Measurements from ENCODE around the gene NTRK3. TPM values are rescaled to one million over a fixed set of nuclear protein-coding genes. Genes with fewer than 3 reads are reported as not detected.

The NTRK3 gene
- total RNA-seq, 4 donors from 2014 or later = 0.09 to 2.7 (median 0.62) TPM

DNA sequence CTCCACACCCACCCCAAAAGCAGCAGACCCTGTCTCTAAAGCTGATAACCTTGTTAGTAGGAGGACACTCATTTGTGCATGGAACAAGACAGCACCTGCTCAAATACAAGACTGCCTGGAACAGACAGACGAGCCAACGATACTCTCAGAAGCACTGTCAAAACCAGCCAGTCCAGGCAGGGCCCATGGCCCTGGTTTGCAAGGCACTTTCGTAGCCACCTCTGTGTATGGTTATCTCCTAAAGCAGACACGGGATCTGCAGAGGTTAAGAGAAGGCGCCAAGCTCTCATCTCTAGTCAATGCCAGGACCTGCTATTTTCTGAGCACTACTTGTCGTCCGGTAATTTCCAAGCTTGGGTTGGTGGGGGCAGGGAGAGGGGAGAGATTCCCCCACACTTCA, 10.5 kb downstream of the NTRK3 start:
- WGBS, 2 donors = 41 to 68% methylated on average over 4 to 6 of the region's 7 CpGs
- H3K27ac ChIP-seq = no peak overlapping the region
- H3K27me3 ChIP-seq = peaks cover 0 to 35% (median 0%) of the 10 kb centered on the region in 4 donors
- no peak for DNase-seq
- H3K4me1 ChIP-seq = peaks cover 4 to 14% (median 5%) of the 10 kb centered on the region in 3 donors
- intact Hi-C loops (cut with DNase I) = no loop called here
- no peak overlapping the region for H3K4me3 ChIP-seq
- no peaks in the 10 kb centered on the region for H3K36me3 ChIP-seq
- no peak for TF ChIP-seq POLR2A (IDR thresholded peaks at IDR 0.05)
- TF ChIP-seq, protein P1, sequence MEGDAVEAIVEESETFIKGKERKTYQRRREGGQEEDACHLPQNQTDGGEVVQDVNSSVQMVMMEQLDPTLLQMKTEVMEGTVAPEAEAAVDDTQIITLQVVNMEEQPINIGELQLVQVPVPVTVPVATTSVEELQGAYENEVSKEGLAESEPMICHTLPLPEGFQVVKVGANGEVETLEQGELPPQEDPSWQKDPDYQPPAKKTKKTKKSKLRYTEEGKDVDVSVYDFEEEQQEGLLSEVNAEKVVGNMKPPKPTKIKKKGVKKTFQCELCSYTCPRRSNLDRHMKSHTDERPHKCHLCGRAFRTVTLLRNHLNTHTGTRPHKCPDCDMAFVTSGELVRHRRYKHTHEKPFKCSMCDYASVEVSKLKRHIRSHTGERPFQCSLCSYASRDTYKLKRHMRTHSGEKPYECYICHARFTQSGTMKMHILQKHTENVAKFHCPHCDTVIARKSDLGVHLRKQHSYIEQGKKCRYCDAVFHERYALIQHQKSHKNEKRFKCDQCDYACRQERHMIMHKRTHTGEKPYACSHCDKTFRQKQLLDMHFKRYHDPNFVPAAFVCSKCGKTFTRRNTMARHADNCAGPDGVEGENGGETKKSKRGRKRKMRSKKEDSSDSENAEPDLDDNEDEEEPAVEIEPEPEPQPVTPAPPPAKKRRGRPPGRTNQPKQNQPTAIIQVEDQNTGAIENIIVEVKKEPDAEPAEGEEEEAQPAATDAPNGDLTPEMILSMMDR (IDR thresholded peaks at IDR 0.05) = no peak
- H3K9me3 ChIP-seq = no peaks in the 10 kb centered on the region

DNA sequence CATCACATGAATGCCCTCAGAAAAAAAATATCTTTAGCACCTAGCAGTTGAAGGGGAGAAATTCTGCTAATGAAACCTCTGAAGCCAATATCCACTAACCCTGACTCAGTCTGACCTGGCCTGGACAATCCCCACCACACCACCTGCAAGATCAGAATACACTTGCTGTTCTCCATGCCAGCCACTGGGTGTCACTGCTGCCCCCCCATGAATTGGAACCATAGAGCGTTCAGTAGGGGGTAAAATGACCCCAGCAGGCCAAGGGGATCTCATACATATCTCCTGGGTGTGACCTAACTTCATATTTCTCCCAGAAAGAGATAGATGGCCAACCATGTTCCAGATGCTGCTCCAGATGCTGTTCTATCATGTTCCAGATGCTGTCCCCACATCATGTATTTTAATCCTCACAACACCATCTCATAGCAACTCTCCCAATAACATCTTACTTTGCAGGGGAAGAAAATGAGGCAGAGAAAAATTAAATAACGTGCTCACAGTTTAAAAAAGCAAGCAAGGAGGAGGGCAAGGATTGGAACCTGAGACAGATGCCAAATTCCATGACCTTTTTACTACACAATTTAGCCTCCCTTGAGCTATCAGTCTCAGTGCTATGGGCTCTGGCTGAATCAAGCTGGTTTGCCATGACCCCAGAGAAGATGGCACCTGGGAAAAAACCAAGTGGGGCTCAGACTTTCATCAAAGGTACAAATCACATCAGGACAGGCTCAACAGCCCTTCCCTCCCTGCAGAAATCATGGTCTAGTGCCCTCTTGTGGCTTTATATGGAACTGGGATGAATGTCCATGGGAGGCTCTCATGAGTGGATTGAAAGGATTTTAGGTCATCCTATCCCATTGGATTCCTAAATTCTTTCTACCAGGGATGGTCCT, 12.4 kb downstream of the NTRK3 start:
- Histone ChIP-seq H3K27ac (no peak overlapping the region), H3K9me3 (no peaks in the 10 kb centered on the region), H3K4me1 (peaks cover 4 to 14% (median 5%) of the 10 kb centered on the region in 3 donors), H3K36me3 (no peaks in the 10 kb centered on the region), H3K27me3 (peaks cover 0 to 21% (median 0%) of the 10 kb centered on the region in 4 donors), H3K4me3 (no peak overlapping the region)
- no peak for DNase-seq
- 29 to 31% methylated on average over 2 of the region's 2 CpGs for WGBS, 2 donors
- TF ChIP-seq, protein P1 (IDR thresholded peaks at IDR 0.05) = peak in 5 of 6 experiments; percentile 21 to 60 (median 51)
- TF ChIP-seq POLR2A (IDR thresholded peaks at IDR 0.05) = no peak
- intact Hi-C loops (cut with DNase I) = no loop called here

DNA sequence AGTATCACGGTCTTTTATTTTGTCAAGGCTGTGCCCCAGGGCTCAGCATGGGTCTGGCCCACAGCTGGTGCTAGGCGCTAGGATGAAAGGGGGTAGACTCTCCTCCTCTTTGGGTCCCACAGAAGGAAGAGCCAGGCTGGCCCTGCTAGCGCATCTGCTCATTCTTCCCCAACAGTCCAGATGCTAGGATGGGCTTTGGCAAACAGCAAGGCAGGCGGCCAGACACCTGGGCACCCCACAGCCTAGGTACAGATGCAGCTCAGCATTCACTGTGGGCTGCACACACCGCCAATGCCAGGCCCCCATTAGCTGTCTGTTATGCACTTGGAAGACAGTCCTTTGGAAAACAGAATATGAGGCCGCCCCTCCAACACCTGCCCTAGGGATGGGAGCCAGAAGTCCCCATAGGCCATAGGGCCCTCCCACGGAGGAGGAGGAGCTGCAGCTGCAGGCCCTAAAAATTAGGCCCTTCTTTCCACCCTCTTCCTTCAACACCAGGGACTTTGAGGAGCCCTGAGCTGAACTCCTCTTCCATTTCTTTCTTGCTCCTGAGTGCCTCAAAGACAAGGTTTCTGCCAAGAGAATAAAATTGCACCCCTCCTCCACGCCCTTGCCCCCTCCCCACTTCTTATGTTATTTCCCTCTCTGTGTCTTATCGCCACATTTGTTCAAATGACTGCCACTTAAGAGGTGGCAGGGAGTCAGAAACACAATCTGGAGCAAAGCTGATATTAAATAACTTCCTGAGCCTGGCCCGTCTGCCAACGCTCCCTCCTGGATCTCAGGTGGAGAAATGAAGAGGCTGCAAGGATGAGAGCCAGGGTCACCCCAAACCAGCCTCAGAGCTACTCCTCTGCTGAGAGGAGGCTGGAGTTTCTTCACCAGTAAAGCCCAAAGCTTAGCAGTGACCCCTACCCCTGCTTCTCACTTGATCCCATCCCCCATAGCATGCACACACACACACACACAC, 13.7 kb downstream of the NTRK3 start:
- Histone ChIP-seq H3K9me3 (no peaks in the 10 kb centered on the region), H3K27ac (no peak overlapping the region), H3K4me1 (peaks cover 4 to 14% (median 5%) of the 10 kb centered on the region in 3 donors), H3K27me3 (peaks cover 0 to 16% (median 0%) of the 10 kb centered on the region in 4 donors), H3K36me3 (no peaks in the 10 kb centered on the region), H3K4me3 (no peak overlapping the region)
- intact Hi-C loops (cut with DNase I) = no loop called here
- DNase-seq = no peak
- no peak for TF ChIP-seq POLR2A (IDR thresholded peaks at IDR 0.05)
- TF ChIP-seq, protein P1 (IDR thresholded peaks at IDR 0.05) = no peak
- 76 to 81% methylated on average over 6 to 7 of the region's 11 CpGs for WGBS, 2 donors

DNA sequence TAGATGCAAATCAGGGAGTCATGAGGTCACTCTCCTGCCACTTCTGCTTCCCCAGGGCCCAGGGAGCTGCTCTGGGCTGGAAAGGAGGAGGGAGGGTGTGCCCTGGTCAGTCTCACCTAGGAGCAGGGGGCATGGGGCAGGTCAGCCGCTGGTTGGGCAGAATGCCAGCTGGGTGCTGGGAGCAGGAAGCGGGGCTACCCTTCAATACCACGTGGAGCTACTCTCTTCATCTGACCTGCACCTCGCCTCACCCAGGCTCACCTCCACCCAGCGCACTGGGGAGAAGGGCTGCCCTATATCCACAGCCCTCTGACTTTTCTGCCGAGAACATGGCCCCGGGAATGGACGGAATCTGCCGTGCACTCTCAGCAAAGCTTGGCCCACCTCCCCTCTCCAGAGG, 15.1 kb downstream of the NTRK3 start:
- no peaks in the 10 kb centered on the region for H3K9me3 ChIP-seq
- H3K27ac ChIP-seq = no peak overlapping the region
- H3K4me1 ChIP-seq = peaks cover under 1 to 6% (median under 1%) of the 10 kb centered on the region in 3 donors
- DNase-seq = no peak
- no peak overlapping the region for H3K4me3 ChIP-seq
- H3K36me3 ChIP-seq = no peaks in the 10 kb centered on the region
- intact Hi-C loops (cut with DNase I) = no loop called here
- TF ChIP-seq, protein P1 (IDR thresholded peaks at IDR 0.05) = no peak
- TF ChIP-seq POLR2A (IDR thresholded peaks at IDR 0.05) = no peak
- 76% methylated on average over 9 of the region's 9 CpGs; no CpG with 5 or more reads in 1 of the 2 donors for WGBS, 2 donors
- peaks cover 0 to 6% (median 0%) of the 10 kb centered on the region in 4 donors for H3K27me3 ChIP-seq
